Mesenchymal stem cell (in vitro differentiated cells and primary cell): ENCODE results near the gene FOXN4.

Source experiments
- DNase-seq: peaks from one replicate; pipeline ENCODE4 v3.0.0-alpha.2; 2013
- H2AFZ ChIP-seq: one replicate; pipeline ENCODE4 v1.6.1; 2013; ENCODE audit warnings: low read depth, mild to moderate bottlenecking, control low read depth, inconsistent platforms, low read length, moderate library complexity
- H2AK5ac ChIP-seq: 2 replicates; pipeline ENCODE4 v1.6.1; 2013; ENCODE audit warnings: low read length, moderate library complexity, mild to moderate bottlenecking, inconsistent platforms; ENCODE audit not compliant: severe bottlenecking
- H2BK120ac ChIP-seq: one replicate; pipeline ENCODE4 v1.6.1; 2013; ENCODE audit warnings: low read depth, mild to moderate bottlenecking, inconsistent platforms, low read length, moderate library complexity
- H2BK12ac ChIP-seq, 2 experiments: one replicate each; pipeline ENCODE4 v1.6.1; 2013; ENCODE audit warnings: inconsistent platforms in 2 of 2, low read length in 2 of 2, mild to moderate bottlenecking in 2 of 2, moderate library complexity in 2 of 2, control low read depth in 1 of 2
- H2BK15ac ChIP-seq: one replicate; pipeline ENCODE4 v1.6.1; 2013; ENCODE audit warnings: mild to moderate bottlenecking, low read depth, inconsistent platforms; ENCODE audit not compliant: poor library complexity, severe bottlenecking
- H2BK5ac ChIP-seq: 2 replicates; pipeline ENCODE4 v1.6.1; 2013; ENCODE audit warnings: low read depth, mild to moderate bottlenecking, low read length, control low read depth, inconsistent platforms; ENCODE audit not compliant: poor library complexity, severe bottlenecking
- H3K14ac ChIP-seq, 2 experiments: one replicate each; pipeline ENCODE4 v1.6.1; 2013; ENCODE audit warnings: inconsistent platforms in 2 of 2, low read length in 2 of 2, control low read depth in 1 of 2, mild to moderate bottlenecking in 1 of 2, moderate library complexity in 1 of 2
- H3K18ac ChIP-seq, 2 experiments: one replicate each; pipeline ENCODE4 v1.6.1; 2013; ENCODE audit warnings: inconsistent platforms in 2 of 2, low read length in 2 of 2, control low read depth in 1 of 2, low read depth in 1 of 2, mild to moderate bottlenecking in 1 of 2
- H3K23ac ChIP-seq, 2 experiments: one replicate each; pipeline ENCODE4 v1.6.1; 2013; ENCODE audit warnings: inconsistent platforms in 2 of 2, low read length in 2 of 2, mild to moderate bottlenecking in 2 of 2, moderate library complexity in 2 of 2, control low read depth in 1 of 2
- H3K27ac ChIP-seq: 2 replicates; pipeline ENCODE4 v1.5.1; 2013; ENCODE audit warnings: mild to moderate bottlenecking, moderate library complexity, low read length, control low read depth, inconsistent platforms; ENCODE audit not compliant: poor library complexity, severe bottlenecking
- H3K27me3 ChIP-seq, 2 experiments: 2 replicates each; pipeline versions ENCODE4 v1.6.1 to v1.7.0; 2013; ENCODE audit warnings: low read length in 2 of 2, mild to moderate bottlenecking in 2 of 2, moderate library complexity in 2 of 2, control low read depth in 1 of 2, inconsistent platforms in 1 of 2; ENCODE audit not compliant: control insufficient read depth in 1 of 2, insufficient read depth in 1 of 2
- H3K36me3 ChIP-seq, 2 experiments: 2 replicates each; pipeline versions ENCODE4 v1.6.1 to v1.7.0; 2013; ENCODE audit warnings: low read length in 2 of 2, control low read depth in 1 of 2, inconsistent platforms in 1 of 2, low read depth in 1 of 2, mild to moderate bottlenecking in 1 of 2; ENCODE audit not compliant: insufficient read depth in 2 of 2, control insufficient read depth in 1 of 2
- H3K4ac ChIP-seq, 2 experiments: one replicate each; pipeline ENCODE4 v1.6.1; 2013; ENCODE audit warnings: inconsistent platforms in 2 of 2, low read length in 2 of 2, mild to moderate bottlenecking in 2 of 2, moderate library complexity in 2 of 2, control low read depth in 1 of 2, low read depth in 1 of 2
- H3K4me1 ChIP-seq: 2 replicates; pipeline ENCODE4 v1.6.1; 2013; ENCODE audit warnings: low read depth, low read length, control low read depth; ENCODE audit not compliant: control insufficient read depth, insufficient read depth
- H3K4me2 ChIP-seq: 2 replicates; pipeline ENCODE4 v1.6.1; 2013; ENCODE audit warnings: low read length, mild to moderate bottlenecking, inconsistent platforms; ENCODE audit not compliant: poor library complexity, severe bottlenecking
- H3K4me3 ChIP-seq, 2 experiments: 2 replicates each; pipeline versions ENCODE4 v1.5.1 to v1.7.0; 2013; ENCODE audit warnings: low read length in 2 of 2, mild to moderate bottlenecking in 2 of 2, control low read depth in 1 of 2, low read depth in 1 of 2; ENCODE audit not compliant: insufficient read depth in 1 of 2
- H3K79me1 ChIP-seq: replicated peaks from 2 replicates; pipeline ENCODE4 v1.6.1; 2013; ENCODE audit warnings: mild to moderate bottlenecking, control low read depth, low read length, inconsistent platforms; ENCODE audit not compliant: poor library complexity, severe bottlenecking
- H3K9ac ChIP-seq: 2 replicates; pipeline ENCODE4 v1.7.0; 2013; ENCODE audit warnings: mild to moderate bottlenecking, low read length, moderate library complexity
- H3K9me3 ChIP-seq: 2 replicates; pipeline ENCODE4 v1.7.0; 2013; ENCODE audit warnings: mild to moderate bottlenecking, low read length; ENCODE audit not compliant: control insufficient read depth
- H4K8ac ChIP-seq: one replicate; pipeline ENCODE4 v1.6.1; 2013; ENCODE audit warnings: inconsistent platforms, mild to moderate bottlenecking, low read length, moderate library complexity
- H4K91ac ChIP-seq: one replicate; pipeline ENCODE4 v1.6.1; 2013; ENCODE audit warnings: mild to moderate bottlenecking, low read length, inconsistent platforms
- WGBS: methylation state at CpG from one replicate; pipeline ENCODE4 v1.1.7; 2013; ENCODE audit warnings: mixed read lengths; 5-methylcytosine and 5-hydroxymethylcytosine counted together

The FOXN4 gene

GRCh38 chr12:109261939-109262338, 47.1 kb downstream of the FOXN4 start:
- no peak overlapping the region for H3K18ac ChIP-seq
- no peak overlapping the region for H2AK5ac ChIP-seq
- H3K4me2 ChIP-seq, result no peak overlapping the region
- H3K4ac ChIP-seq, result no peak overlapping the region
- no peaks in the 10 kb centered on the region for H3K79me1 ChIP-seq
- H2BK12ac ChIP-seq, result no peak overlapping the region
- no peak overlapping the region for H3K23ac ChIP-seq
- H3K27ac ChIP-seq, result no peak overlapping the region
- H2AFZ ChIP-seq, result no peak overlapping the region
- H4K8ac ChIP-seq, result no peak overlapping the region
- no peak overlapping the region for H3K4me3 ChIP-seq
- H3K4me1 ChIP-seq, result no peaks in the 10 kb centered on the region
- no peak overlapping the region for H2BK15ac ChIP-seq
- no peak for DNase-seq
- H2BK5ac ChIP-seq, result no peak overlapping the region
- no peak overlapping the region for H3K9ac ChIP-seq
- H4K91ac ChIP-seq, result no peak overlapping the region
- peaks cover 9 to 31% of the 10 kb centered on the region in 2 experiments for H3K36me3 ChIP-seq
- H3K14ac ChIP-seq, result no peak overlapping the region
- no peak overlapping the region for H2BK120ac ChIP-seq
- 81% methylated on average over 2 of the region's 2 CpGs for WGBS
- no peaks in the 10 kb centered on the region for H3K27me3 ChIP-seq
- H3K9me3 ChIP-seq, result no peaks in the 10 kb centered on the region

DNA sequence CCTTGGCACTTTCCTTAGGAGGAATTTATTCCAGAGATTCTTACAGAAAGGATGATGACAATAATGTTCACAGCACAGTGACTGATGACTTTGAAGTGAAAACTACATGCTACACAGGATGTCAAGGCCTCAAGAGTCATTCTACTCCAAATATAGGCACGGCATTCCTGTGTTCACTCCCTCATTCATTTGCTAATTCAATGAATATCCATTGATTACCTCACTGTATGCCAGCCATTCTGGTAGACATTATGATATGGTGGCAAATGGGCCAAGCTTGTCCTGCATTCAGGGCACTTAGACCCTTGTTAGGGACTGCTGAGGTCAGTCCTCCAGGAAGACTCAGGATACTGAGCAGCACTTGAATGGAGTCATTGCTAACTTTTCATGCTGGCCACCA, 48.0 kb downstream of the FOXN4 start:
- Histone ChIP-seq H3K4me2 (no peak overlapping the region), H3K23ac (no peak overlapping the region), H3K9ac (no peak overlapping the region), H3K4ac (no peak overlapping the region), H3K4me3 (no peak overlapping the region), H3K18ac (no peak overlapping the region), H2BK15ac (no peak overlapping the region), H3K4me1 (no peaks in the 10 kb centered on the region), H2AFZ (no peak overlapping the region), H3K14ac (no peak overlapping the region), H2AK5ac (no peak overlapping the region), H4K8ac (no peak overlapping the region), H3K27ac (no peak overlapping the region), H3K27me3 (no peaks in the 10 kb centered on the region), H2BK120ac (no peak overlapping the region), H3K36me3 (peaks cover 9 to 31% of the 10 kb centered on the region in 2 experiments), H3K79me1 (no peaks in the 10 kb centered on the region), H2BK5ac (no peak overlapping the region), H3K9me3 (no peaks in the 10 kb centered on the region), H2BK12ac (no peak overlapping the region), H4K91ac (no peak overlapping the region)
- 100% methylated on average over 1 of the region's 1 CpG for WGBS
- no peak for DNase-seq

DNA sequence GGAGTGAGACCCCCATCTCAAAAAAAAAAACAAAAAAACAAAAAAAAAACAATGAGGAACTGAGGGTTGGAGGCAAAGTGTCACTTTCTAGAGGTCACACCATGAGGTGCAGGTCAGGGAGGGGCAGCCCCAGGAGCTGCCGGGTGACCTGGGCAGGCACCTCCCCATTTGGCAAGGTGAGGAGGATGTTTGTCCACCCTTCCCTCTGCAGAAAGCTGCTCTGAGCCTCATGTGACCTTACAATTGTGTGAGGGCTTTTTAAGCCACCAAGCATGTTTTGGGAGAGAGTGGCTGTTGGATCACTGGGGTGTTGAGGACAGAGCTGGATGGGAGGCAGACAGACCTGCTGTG, 49.6 kb downstream of the FOXN4 start:
- Histone ChIP-seq H3K79me1 (no peaks in the 10 kb centered on the region), H3K9me3 (no peaks in the 10 kb centered on the region), H2AFZ (no peak overlapping the region), H3K4me2 (no peak overlapping the region), H3K4me1 (no peaks in the 10 kb centered on the region), H3K36me3 (peaks cover 0 to 21% of the 10 kb centered on the region in 2 experiments), H3K14ac (no peak overlapping the region), H2BK15ac (no peak overlapping the region), H3K4ac (no peak overlapping the region), H4K91ac (no peak overlapping the region), H3K4me3 (no peak overlapping the region), H3K23ac (no peak overlapping the region), H2BK5ac (no peak overlapping the region), H3K18ac (no peak overlapping the region), H4K8ac (no peak overlapping the region), H3K9ac (no peak overlapping the region), H2BK120ac (no peak overlapping the region), H3K27me3 (no peaks in the 10 kb centered on the region), H2BK12ac (no peak overlapping the region), H3K27ac (no peak overlapping the region), H2AK5ac (no peak overlapping the region)
- DNase-seq, result no peak
- 94% methylated on average over 1 of the region's 1 CpG for WGBS

DNA sequence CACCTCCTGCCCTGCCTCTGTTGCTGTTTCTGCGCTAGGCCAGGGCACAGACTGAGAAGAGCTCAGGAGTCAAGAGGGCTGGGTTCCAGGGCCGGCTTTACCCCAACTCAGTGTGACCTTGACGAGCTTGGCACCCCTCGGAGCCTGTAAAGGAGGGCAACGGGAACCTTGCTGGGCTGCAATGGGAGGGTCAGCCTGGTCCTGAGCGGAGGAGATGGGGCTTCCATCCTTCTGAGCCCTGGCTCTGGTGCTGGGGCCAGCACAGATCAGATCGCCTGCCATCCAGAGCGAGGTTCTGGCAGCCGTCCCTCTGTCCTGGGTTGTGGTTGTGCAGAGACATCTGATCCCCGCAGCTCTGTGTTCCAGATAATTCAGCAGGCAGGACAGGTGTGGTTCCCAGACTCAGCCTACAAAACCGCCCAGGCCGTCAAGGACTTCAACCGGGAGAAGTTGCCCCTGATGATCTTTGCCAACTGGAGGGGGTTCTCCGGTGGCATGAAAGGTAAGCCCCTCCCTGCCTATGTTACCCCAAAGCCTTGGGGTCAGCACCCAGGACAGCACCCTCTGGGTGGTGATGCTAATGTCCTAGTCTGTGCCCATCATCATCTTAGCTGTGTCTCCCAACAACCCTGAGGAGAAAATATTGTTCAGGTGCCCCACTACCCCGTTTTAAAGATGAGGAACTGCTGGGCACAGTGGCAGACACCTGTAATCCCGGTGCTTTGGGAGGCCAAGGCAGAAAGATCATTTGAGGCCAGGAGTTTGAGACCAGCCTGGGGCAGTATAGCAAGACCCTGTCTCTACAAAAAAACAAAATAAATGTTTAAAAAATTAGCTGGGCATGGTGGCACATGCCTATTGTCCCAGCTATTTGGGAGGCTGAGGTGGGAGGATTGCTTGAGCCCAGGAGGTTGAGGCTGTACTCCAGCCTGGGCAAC, 50.2 kb downstream of the FOXN4 start:
- DNase-seq, result no peak
- H3K27me3 ChIP-seq, result no peaks in the 10 kb centered on the region
- no peak overlapping the region for H2AFZ ChIP-seq
- H3K14ac ChIP-seq, result no peak overlapping the region
- no peak overlapping the region for H3K4me2 ChIP-seq
- no peak overlapping the region for H2BK5ac ChIP-seq
- H3K9me3 ChIP-seq, result peaks cover 5% of the 10 kb centered on the region
- no peak overlapping the region for H3K27ac ChIP-seq
- H3K4me1 ChIP-seq, result no peaks in the 10 kb centered on the region
- WGBS, result 77% methylated on average over 16 of the region's 16 CpGs
- H4K8ac ChIP-seq, result no peak overlapping the region
- H2BK15ac ChIP-seq, result no peak overlapping the region
- no peak overlapping the region for H2BK12ac ChIP-seq
- H3K4me3 ChIP-seq, result no peak overlapping the region
- no peak overlapping the region for H4K91ac ChIP-seq
- H3K18ac ChIP-seq, result no peak overlapping the region
- no peaks in the 10 kb centered on the region for H3K79me1 ChIP-seq
- H3K23ac ChIP-seq, result no peak overlapping the region
- no peak overlapping the region for H3K9ac ChIP-seq
- H2BK120ac ChIP-seq, result no peak overlapping the region
- H2AK5ac ChIP-seq, result no peak overlapping the region
- peaks cover 0 to 27% of the 10 kb centered on the region in 2 experiments for H3K36me3 ChIP-seq
- no peak overlapping the region for H3K4ac ChIP-seq
